NCI-H1048 (cell line): Measurements from ENCODE around the gene PLA2G4D.

Source experiments
- DNase-seq: peaks from one replicate; lab custom pipeline; 2025; lab: John Stamatoyannopoulos, UW

Gene PLA2G4D

DNA sequence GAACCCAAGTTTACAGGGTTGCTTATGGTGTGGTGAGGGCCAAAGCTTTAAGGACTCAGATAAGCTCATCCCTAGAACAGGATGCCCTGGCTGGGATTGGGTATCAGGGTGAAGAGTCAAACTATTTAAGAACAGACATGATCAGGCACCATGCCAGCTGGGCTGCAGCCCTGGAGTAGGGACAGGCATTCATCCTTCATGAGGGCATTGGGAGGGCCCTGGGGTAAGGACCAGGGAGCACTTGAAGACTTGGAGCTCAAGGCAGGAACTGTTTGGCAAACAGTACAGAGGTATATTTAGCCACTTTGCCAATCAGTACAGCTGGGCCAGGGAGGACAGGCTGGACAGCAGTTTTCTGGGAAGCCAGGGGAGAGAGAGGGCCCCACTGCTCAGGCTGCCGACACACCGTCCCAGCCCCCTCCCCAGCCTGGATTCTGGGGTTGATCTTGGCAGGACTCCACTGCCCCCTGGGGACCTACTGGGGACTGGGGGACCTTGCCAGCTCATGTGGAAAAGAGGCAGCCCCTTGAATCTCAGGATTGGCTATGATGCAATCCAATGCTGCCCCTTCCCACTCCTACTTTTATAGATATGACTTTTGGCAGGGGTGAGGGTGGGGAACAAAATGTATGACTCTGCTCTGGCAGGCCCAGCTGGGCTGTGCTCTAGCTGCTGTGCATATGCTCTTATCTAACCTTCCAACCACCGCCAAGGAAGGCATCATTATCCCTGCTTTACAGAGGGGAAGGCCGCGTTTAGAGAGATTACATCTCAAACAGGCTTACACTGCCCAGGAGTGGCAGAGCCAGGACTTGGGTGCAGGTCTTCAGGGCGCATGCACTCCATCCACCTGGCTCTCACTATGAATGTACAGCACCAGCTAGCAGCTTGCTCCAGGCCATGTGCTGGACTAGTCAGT, 75.8 kb downstream of the PLA2G4D start:
- no peak for DNase-seq
